Mesothelial cell of epicardium (in vitro differentiated cells): Measurements from ENCODE around the gene WNT10A. TPM values are rescaled to one million over a fixed set of nuclear protein-coding genes. Genes with fewer than 3 reads are reported as not detected.

Experiments used
- DNase-seq, 2 experiments: peaks; one replicate each; pipeline ENCODE4 v3.0.0; 2021; ENCODE audit warnings: low spot score in 2 of 2; ENCODE audit not compliant: unreplicated experiment in 2 of 2
- H3K27ac Mint-ChIP-seq: 2 replicates; pipeline ENCODE4 v1.8.0; 2021; ENCODE audit warnings: mixed read lengths
- H3K27me3 Mint-ChIP-seq: 2 replicates; pipeline ENCODE4 v1.8.0; 2021; ENCODE audit warnings: low read depth, mixed read lengths
- H3K36me3 Mint-ChIP-seq: 2 replicates; pipeline ENCODE4 v1.8.0; 2021; ENCODE audit warnings: mixed read lengths
- H3K4me1 Mint-ChIP-seq: 2 replicates; pipeline ENCODE4 v1.8.0; 2021; ENCODE audit warnings: mixed read lengths
- H3K4me3 Mint-ChIP-seq: 2 replicates; pipeline ENCODE4 v1.8.0; 2021; ENCODE audit warnings: mild to moderate bottlenecking, moderate library complexity, mixed read lengths
- H3K9me3 Mint-ChIP-seq: 2 replicates; pipeline ENCODE4 v1.8.0; 2021; ENCODE audit warnings: mixed read lengths
- CTCF ChIP-seq: fragments of 200-600 bp; sonication (generic); IDR thresholded peaks from one replicate; pipeline ENCODE4 v1.5.0; 2021; ENCODE audit warnings: antibody characterized with exemption; ENCODE audit not compliant: unreplicated experiment
- total RNA-seq: library from RNA; stranded (reverse); gene quantifications from 3 replicates; pipeline ENCODE4 v1.2.1, GENCODE V29; 2021

The WNT10A gene
- total RNA-seq, 1 donor from 2014 or later = 53.2 TPM

GRCh38 chr2:218889937-218890336 is 9.3 kb downstream of the WNT10A start:
- H3K27me3 Mint-ChIP-seq = peaks cover 34% of the 10 kb centered on the region
- no peak overlapping the region for H3K27ac Mint-ChIP-seq
- H3K4me1 Mint-ChIP-seq = peaks cover 53% of the 10 kb centered on the region
- no peak for TF ChIP-seq CTCF
- DNase-seq = no peak
- H3K9me3 Mint-ChIP-seq = no peaks in the 10 kb centered on the region
- H3K36me3 Mint-ChIP-seq = peaks cover 16% of the 10 kb centered on the region
- no peak overlapping the region for H3K4me3 Mint-ChIP-seq

DNA sequence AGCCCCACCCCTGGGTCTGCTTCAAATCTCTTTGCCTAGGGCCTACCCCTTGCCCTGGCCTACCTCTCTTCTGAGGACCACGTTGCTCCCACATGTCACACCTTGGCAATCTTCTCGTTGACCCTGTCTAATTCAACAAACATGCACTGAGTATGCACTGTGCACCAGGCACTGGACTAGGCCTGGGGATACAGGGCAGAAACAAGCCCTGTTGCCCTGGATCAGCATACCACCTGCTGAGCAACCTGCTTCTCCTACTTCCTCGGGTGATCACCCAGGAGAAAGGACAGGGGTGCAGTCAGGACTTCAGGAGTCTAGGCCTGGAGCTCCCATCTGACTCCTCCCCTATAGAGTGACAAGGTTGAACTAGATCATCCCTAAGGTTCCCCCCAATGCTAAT is 9.7 kb downstream of the WNT10A start:
- no peak for TF ChIP-seq CTCF
- no peak overlapping the region for H3K4me3 Mint-ChIP-seq
- H3K9me3 Mint-ChIP-seq = no peaks in the 10 kb centered on the region
- no peak overlapping the region for H3K27ac Mint-ChIP-seq
- H3K27me3 Mint-ChIP-seq = peaks cover 35% of the 10 kb centered on the region
- DNase-seq = no peak
- peaks cover 53% of the 10 kb centered on the region for H3K4me1 Mint-ChIP-seq
- H3K36me3 Mint-ChIP-seq = peaks cover 16% of the 10 kb centered on the region

- peaks cover 44% of the 10 kb centered on the region for H3K27me3 Mint-ChIP-seq
- peaks cover 51% of the 10 kb centered on the region for H3K4me1 Mint-ChIP-seq
- H3K9me3 Mint-ChIP-seq = no peaks in the 10 kb centered on the region
- H3K4me3 Mint-ChIP-seq = no peak overlapping the region
- H3K36me3 Mint-ChIP-seq = peaks cover 16% of the 10 kb centered on the region
- TF ChIP-seq CTCF = no peak
- peak overlapping the region; percentile 69 for H3K27ac Mint-ChIP-seq
- DNase-seq = no peak
Observed at GRCh38 chr2:218891275-218892135, 10.9 kb downstream of the WNT10A start.

DNA sequence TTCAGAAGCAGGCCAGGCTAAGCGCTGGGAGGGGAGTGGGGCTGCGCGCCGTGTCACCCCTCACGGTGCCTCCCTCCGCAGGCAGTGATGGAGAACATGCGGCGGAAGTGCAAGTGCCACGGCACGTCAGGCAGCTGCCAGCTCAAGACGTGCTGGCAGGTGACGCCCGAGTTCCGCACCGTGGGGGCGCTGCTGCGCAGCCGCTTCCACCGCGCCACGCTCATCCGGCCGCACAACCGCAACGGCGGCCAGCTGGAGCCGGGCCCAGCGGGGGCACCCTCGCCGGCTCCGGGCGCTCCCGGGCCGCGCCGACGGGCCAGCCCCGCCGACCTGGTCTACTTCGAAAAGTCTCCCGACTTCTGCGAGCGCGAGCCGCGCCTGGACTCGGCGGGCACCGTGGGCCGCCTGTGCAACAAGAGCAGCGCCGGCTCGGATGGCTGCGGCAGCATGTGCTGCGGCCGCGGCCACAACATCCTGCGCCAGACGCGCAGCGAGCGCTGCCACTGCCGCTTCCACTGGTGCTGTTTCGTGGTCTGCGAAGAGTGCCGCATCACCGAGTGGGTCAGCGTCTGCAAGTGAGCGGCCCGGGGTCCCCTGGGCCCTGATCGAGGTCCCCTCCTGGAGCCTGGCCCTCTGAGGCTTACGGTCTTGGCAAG is 12.2 kb downstream of the WNT10A start:
- peaks cover 15% of the 10 kb centered on the region for H3K36me3 Mint-ChIP-seq
- peak overlapping the region; percentile 56 for H3K4me3 Mint-ChIP-seq
- peak; percentile 31 for TF ChIP-seq CTCF
- no peaks in the 10 kb centered on the region for H3K9me3 Mint-ChIP-seq
- H3K27ac Mint-ChIP-seq = peak overlapping the region; percentile 99
- peaks cover 48% of the 10 kb centered on the region for H3K27me3 Mint-ChIP-seq
- peak in 1 of 2 experiments; percentile 77 for DNase-seq
- peaks cover 44% of the 10 kb centered on the region for H3K4me1 Mint-ChIP-seq

GRCh38 chr2:218893349-218894150 is 12.9 kb downstream of the WNT10A start:
- H3K36me3 Mint-ChIP-seq = peaks cover 14% of the 10 kb centered on the region
- peak overlapping the region; percentile 56 for H3K4me3 Mint-ChIP-seq
- H3K27ac Mint-ChIP-seq = peak overlapping the region; percentile 99
- no peak for TF ChIP-seq CTCF
- H3K4me1 Mint-ChIP-seq = peaks cover 51% of the 10 kb centered on the region
- peaks cover 55% of the 10 kb centered on the region for H3K27me3 Mint-ChIP-seq
- no peaks in the 10 kb centered on the region for H3K9me3 Mint-ChIP-seq
- no peak for DNase-seq
